GM12864 (cell line): ENCODE measurements around the gene ANKRD28.

Experiments
- DNase-seq: peaks from one replicate; pipeline ENCODE4 v3.0.0-alpha.2; 2011; ENCODE audit warnings: low read depth
- H3K4me3 ChIP-seq: 2 replicates; pipeline ENCODE4 v1.5.1; 2011; ENCODE audit warnings: mild to moderate bottlenecking, low read depth, low read length, control low read depth
- TF ChIP-seq, protein P1 (sequence below): IDR thresholded peaks from 2 replicates; pipeline ENCODE4 v1.5.1; 2011; ENCODE audit warnings: low read depth, mild to moderate bottlenecking, moderate library complexity, low read length, control low read depth, inconsistent platforms; ENCODE audit errors: missing control alignments

Gene ANKRD28

DNA sequence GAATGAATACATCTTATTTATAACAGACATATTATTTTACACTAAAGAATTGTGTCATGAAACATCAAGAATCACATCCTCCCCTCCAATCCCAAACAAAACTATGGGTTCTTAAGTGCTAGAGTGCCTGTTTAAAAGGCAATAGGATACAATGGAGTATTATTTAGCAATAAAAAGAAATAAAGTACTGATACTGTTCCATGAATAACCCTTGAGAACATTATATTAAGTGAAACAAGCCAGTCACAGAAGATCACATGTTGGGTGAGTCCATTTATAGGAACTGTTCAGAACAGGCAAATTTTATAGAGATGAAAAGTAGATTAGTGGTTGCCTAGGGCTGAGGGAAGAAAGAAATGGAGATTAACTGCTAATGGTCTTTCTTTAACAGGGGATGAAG lies 86.5 kb downstream of the ANKRD28 start:
- no peak overlapping the region for H3K4me3 ChIP-seq
- TF ChIP-seq, protein P1, sequence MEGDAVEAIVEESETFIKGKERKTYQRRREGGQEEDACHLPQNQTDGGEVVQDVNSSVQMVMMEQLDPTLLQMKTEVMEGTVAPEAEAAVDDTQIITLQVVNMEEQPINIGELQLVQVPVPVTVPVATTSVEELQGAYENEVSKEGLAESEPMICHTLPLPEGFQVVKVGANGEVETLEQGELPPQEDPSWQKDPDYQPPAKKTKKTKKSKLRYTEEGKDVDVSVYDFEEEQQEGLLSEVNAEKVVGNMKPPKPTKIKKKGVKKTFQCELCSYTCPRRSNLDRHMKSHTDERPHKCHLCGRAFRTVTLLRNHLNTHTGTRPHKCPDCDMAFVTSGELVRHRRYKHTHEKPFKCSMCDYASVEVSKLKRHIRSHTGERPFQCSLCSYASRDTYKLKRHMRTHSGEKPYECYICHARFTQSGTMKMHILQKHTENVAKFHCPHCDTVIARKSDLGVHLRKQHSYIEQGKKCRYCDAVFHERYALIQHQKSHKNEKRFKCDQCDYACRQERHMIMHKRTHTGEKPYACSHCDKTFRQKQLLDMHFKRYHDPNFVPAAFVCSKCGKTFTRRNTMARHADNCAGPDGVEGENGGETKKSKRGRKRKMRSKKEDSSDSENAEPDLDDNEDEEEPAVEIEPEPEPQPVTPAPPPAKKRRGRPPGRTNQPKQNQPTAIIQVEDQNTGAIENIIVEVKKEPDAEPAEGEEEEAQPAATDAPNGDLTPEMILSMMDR, result no peak
- DNase-seq, result no peak

DNA sequence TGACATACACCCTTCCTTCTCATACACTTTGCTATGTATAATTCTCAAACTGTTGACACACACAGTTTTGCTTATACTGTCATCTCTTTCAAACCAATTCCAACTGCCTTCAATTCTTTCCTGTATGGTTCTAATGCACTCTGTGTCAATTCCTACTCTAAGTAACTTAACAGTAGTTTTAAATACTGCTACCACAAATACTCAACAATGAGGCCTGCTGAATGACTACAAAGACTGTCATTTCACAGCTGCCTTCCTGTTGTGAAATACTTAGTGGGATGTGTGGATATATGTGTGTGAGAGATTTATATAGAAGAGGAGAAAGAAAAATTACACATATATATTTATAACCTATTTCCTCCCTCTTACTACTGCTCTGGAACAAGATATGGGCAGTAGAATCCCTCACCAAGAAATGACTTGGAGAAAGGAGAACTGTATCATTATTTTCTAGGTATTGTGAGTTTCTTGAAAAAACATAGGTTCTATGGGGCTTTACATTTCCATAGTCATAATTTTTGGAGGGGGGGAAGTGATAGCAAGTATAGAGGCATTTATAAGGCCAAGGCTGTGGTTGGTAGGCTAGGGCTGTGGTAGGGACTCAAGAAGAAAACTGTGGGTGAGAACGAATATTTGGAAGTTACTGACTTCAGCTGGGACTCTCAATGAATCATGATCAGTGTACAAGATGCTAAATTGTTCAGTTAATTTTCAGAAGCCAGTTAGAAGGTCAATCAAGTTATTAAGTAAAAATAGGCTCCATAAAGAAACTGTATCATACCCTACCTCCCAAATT lies 88.7 kb downstream of the ANKRD28 start:
- no peak for DNase-seq
- TF ChIP-seq, protein P1, result no peak
- no peak overlapping the region for H3K4me3 ChIP-seq

DNA sequence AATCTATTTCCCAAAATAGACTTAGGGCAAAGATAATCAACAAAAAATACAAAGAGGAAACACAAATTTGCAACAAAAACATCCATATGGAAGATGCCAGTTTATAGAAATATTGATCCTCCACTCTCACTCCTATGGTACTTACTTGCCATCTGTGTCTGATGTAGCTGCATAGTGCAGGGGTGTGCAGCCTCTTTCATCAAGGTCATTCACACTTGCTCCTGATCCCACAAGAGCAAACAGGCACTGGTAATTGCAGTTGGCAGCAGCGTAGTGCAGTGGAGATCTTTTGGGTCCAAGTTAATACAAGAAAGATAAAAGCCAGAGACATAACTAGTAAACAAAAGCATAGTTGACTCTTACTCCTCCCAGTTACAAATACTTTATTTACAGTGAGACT lies 90.0 kb downstream of the ANKRD28 start:
- H3K4me3 ChIP-seq, result no peak overlapping the region
- TF ChIP-seq, protein P1, result no peak
- DNase-seq, result no peak

DNA sequence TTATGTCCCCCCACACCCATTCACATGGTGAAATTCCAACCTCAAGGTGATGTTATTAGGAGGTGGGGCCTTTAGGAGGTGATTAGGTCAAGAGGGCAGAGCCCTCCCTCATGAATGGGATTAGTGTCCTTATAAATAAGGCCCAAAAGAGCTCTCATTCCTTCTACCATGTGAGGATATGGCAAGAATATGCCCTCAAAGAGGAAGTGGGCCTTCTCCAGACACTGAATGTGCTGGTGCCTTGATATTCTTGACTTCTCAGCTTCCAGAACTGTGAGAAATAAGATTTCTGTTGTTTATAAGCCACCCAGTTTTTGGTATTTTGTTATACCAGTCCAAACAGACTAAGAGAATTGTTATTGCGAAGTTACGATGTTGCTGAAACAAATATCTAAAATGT lies 94.4 kb downstream of the ANKRD28 start:
- TF ChIP-seq, protein P1, result no peak
- no peak overlapping the region for H3K4me3 ChIP-seq
- no peak for DNase-seq

DNA sequence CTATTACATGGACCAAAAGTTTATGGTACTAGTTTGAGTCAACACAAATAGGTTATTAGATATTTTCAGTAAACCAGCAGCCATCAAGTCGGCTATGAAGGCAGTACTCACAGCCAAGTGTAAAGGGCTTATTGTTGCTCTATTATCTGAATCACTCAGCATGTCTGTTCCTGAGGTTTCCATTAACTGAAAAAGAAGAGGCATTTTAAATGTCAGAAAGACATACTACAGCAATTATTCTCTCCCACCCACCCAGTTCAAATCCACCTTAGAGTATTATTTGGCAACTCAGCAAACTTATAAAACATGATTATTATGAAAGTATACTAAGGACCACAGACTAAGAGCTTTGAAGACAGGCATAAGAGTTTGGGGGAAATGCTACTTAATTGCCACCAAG lies 103.2 kb downstream of the ANKRD28 start:
- no peak for DNase-seq
- no peak overlapping the region for H3K4me3 ChIP-seq
- TF ChIP-seq, protein P1, result no peak

DNA sequence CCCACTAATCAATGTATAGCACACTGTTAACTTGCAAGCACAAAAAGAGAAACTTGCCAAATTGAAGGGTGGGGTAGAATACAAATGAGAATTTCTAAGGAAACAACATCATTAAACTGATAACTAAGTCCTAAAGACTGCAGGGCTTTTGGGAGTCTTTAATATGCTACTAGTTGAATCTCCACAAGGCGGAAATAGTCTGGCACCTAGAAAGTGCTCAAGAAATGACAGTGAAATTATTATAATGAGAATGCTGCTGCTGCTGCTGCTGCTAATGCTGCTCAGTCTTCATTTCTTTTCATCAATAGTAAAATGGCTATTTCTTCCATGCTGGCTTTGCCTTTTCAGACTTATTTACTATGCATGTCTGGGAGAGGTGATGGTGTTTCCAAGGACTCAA lies 104.4 kb downstream of the ANKRD28 start:
- H3K4me3 ChIP-seq, result no peak overlapping the region
- TF ChIP-seq, protein P1, result no peak
- no peak for DNase-seq

DNA sequence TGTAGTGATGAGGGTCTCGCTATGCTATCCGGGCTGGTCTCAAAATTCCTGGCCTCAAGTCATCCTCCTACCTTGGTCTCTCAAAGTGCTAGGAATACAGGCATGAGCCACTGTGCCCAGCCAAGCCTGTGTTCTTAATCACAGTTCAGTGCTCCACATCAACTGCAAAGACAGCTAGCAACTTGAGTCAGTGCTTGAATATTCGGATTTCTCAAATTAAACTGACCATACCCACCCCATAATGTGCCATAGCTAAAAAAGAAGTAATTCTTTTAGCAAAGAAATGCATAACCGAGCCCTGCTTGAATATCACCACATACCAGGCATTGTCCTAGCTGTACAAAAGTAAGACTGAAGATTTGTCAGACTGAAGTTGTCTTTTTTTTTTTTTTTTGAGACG lies 107.0 kb downstream of the ANKRD28 start:
- H3K4me3 ChIP-seq, result no peak overlapping the region
- DNase-seq, result no peak
- TF ChIP-seq, protein P1, result no peak
